GM18511 (cell line): ENCODE data around the gene DDX6.
A peak's percentile ranks its signal among the peaks of the same experiment; 100 is the strongest.
"Not testable (repeated sequence)": the region's sequence is repeated elsewhere in the genome, so short reads cannot be mapped to it uniquely, and the experiment has no call there.

Experiments used
- ATAC-seq: cut with Tn5 transposase; IDR thresholded peaks from one replicate; pipeline ENCODE4 v1.9.1; 2021; ENCODE audit warnings: mild to moderate bottlenecking, moderate library complexity; ENCODE audit not compliant: unreplicated experiment

The DDX6 gene

DNA sequence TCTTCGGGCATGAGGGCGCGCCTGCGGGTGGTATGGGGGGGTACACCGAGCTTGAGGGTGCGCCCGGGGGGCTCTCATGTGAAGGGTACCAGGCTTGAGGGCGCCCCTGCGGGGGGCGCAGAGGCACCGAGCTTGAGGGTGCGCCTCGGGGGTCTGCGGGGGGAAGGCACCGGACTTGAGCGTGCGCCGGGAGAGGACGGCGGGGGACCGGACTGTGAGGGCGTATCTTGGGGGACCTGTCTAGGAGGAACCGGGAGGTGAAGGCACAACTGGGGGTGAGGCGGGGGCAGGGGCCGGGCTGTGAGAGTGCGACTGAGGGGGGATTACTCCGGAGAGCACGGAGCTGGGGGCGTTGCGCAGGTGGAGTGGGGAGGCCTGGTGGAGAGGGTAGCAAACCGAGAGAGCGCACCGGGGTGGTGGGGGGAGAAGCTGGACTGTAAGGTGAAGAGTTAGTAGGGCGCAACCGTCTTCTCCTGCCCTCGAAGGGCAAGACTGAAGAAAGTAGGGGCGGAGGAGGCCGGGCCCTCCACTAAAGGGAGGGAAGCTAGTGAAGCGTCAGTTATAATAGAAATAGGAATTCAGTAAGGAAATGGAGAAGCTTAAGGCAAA, 1.1 kb upstream of the DDX6 start:
- no peak for ATAC-seq

DNA sequence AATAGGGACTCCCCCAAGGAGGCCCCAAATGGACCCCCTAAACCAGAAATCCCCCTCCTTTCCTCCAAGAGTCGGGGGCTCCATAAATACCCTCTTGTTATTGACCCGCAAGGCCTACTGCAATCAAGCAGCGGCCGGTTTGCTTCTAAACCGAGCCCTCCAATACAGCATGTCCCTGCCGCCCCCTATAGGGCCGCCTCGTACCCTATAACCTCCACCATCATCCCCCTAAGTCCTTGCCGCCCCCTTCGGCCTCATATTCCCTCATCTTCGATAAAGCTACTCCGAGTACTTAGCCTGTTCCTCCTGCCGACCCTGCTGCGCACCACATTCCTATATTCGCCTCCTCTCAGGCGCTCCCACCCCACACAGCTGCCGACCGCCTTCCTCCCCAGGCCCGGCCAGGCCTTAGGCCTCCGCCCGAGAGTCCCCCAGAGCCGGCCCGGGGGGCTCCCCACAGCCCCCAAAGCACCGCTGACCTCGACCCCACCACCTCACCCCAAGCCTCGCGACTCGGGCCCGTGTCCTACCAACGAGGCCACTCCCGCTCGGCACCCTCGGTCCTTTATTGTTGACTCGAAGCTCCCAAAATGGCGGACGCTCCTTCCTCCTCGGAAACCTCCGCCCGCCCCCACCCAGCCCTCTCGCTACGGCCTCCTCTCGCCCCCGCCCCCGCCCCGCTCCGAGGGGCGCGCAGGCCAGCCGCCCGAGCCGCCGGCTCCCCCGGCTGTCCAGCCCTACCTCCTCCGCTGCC, 430 bp downstream of the DDX6 start:
- peak; percentile 38 for ATAC-seq

DNA sequence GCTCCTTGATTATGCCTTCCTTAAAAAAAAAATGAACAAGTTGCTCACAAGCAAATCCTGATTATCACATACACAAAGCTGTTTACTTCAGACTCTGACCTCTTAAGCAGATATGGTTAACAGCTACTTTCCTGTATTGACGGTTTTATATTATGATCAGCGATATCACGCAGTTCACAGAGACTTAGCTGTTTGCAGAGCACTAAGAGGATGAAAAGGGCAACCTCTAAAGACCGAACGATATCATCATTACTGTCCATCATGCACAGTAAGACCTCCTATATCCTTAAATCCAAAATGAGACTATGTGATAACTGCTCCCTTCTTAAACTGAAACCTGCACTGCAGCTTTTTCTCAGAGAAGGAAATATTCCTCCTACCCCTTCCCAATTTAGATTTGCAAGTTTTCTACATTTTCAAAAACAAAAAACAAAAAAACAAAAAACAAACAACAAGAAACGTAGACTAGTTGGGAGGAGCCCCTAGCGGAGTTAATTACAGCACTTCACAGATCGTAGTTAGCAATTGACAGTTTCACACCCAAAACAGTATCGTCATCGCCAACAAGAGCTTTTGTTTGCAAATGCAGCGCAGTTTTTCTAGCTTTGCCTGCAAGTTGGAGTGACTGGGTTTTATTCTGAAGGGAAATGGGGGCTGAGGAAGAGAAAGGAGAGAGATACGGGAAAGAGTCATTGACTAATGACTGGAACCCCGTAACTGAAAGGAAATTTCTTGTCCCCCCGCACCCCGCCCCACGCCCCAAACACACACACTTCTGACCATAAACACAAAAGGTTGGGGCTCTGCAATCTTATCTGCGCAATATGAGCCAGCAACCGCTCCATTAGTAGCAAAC, 1.2 kb downstream of the DDX6 start:
- no peak for ATAC-seq

GRCh38 chr11:118786657-118787056, 4.3 kb downstream of the DDX6 start:
- ATAC-seq: no peak

DNA sequence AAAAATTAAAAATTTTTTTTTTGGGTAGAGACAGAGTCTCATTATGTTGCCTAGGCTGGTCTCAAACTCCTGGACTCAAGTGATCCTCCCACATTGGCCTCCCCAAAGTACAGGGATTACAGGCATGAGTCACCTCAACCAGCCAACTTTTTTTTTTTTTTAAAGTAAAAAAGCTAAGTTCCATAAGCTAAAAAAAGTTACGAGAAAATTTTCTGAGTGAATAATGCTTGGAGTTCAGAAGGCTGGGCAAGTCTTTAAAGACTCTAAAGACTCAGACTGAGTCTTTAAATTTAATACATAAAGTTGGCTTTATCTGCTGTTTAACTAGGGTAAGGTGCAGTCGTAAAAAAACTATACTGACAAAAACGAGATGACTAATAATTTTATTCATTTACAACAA, 5.6 kb downstream of the DDX6 start:
- no peak for ATAC-seq

GRCh38 chr11:118783724-118784495, 7.1 kb downstream of the DDX6 start:
- no peak for ATAC-seq

DNA sequence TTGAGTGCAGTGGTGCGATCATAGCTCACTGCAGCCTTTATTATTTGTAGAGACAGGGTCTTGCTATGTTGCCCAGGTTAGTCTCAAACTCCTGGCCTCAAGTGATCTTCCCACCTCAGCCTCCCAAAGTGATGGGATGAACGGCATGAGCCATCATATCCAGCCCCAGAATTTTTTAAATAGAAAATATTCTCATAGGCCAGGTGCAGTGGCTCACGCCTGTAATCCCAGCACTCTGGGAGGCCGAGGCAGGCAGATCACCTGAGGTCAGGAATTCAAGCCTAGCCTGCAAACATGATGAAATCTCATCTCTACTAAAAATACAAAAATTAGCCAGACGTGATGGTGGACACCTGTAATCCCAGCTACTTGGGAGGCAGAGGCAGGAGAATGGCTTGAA, 7.6 kb downstream of the DDX6 start:
- not testable (repeated sequence) for ATAC-seq

- ATAC-seq: no peak
Observed at GRCh38 chr11:118778898-118779297, 12.1 kb downstream of the DDX6 start.

- no peak for ATAC-seq
Observed at GRCh38 chr11:118774032-118774431, 16.9 kb downstream of the DDX6 start.

- ATAC-seq: no peak
Observed at GRCh38 chr11:118771547-118772288, 19.2 kb downstream of the DDX6 start.

- ATAC-seq: no peak
Observed at GRCh38 chr11:118768690-118769089, 22.3 kb downstream of the DDX6 start.

DNA sequence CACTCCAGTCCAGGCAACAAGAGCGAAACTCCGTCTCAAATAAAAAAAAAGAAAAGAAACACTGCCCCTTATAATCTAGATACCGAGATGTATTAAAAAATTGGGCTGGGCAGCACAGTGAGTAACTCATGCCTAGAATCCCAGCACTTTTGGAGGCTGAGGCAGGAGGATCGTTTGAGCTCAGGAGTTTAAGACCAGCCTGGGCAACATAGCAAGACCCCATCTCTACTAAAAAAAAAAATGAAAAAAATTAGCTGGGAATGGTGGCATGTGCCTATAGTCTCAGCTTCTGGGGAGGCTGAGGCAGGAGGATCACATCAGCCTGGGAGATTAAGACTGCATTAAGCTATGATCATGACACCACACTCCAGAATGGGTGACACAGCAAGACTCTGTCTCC, 24.9 kb downstream of the DDX6 start:
- ATAC-seq: no peak

DNA sequence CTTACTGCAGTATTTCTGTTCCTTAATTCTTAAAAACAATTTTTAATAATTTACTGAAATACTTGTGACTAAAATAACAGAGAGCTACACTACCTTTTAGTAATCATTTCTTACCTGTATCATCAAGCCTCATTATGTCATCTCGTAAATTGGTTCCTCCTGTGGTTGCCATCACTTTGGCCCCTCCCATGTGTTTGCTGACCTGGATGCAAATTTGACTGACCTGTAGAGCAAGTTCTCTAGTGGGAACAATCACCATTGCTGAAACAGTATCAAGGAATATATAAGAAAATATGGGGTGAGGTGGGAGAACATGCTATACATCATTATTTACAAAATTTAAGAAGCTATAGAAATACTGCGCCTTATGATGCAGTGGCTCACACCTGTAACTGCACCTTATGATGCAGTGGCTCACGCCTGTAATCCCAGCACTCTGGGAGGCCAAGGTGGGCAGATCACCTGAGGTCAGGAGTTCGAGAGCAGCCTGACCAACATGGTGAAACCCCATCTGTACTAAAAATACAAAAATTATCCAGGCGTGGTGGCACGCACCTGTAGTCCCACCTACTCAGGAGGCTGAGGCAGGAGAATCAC, 25.8 kb downstream of the DDX6 start:
- ATAC-seq: not testable (repeated sequence)

DNA sequence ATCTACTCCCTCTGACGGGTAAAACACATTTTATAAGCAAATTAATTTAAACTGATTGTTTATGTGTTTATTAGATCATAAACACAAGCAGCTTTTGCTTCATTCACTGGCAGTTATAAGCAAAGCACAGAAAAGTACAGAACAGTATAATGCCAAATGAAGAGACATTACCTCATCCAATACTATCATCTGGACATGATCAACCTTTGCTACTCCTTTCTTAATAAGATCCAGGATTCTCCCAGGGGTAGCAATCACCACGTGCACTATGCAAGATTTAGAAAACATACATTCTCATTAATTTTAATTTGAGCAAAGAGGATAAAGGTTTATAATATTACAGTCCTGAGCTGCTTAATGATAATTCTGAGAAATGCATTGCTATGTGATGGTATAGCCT, 27.9 kb downstream of the DDX6 start:
- no peak for ATAC-seq

- ATAC-seq: not testable (repeated sequence)
Observed at GRCh38 chr11:118761981-118762380, 29.0 kb downstream of the DDX6 start.

- no peak for ATAC-seq
Observed at GRCh38 chr11:118757876-118758399, 33.0 kb downstream of the DDX6 start.

GRCh38 chr11:118752654-118753053, 38.3 kb downstream of the DDX6 start:
- ATAC-seq: no peak

DNA sequence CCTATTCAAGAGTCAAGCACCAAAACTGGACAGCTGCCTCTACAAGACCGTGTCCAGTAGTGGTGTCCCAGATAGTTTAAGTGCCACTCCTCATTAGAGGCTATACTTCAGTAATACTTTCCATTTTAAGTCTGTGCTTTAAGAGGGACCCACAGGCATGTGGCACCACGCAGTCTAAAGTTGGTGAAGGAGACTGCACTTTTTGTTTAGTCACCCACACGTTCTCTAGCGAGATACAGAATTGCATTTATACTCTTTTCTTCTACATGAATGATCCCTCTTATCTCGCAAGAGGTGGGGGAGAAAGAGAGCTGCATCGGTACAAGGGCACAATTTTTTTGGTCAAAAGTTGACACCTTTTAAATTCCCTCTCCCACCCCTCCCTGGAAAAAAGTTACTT, 41.5 kb downstream of the DDX6 start:
- ATAC-seq: no peak

DNA sequence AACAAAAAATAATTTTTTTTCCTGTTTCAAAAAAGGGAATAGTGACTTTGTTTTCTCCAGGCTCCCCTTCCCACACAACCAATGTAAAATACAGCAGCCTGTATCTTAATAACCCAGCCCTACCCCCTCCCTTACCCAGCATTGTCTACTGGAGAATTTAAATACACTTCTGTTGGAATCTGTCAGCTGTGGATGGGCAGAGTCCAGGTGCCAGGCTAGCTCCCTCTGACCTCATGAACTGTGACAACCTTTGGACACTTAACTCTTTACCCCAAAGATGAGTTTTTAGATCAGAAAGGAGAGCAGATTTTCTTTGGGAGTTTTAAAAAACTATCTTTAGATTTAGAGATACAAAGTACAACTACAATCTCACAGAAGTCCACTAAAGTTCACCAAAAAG, 42.9 kb downstream of the DDX6 start:
- no peak for ATAC-seq
